H7 (cell line): ENCODE data around the gene BGLAP. TPM values are rescaled to one million over a fixed set of nuclear protein-coding genes. Genes with fewer than 3 reads are reported as not detected.
A peak's percentile ranks its signal among the peaks of the same experiment; 100 is the strongest.

Experiments used
- DNase-seq: peaks from one replicate; pipeline ENCODE4 v3.0.0; 2012
- H3K27me3 ChIP-seq: 2 replicates; pipeline ENCODE4 v1.6.0; 2011; ENCODE audit warnings: mild to moderate bottlenecking, low read length; ENCODE audit not compliant: control insufficient read depth, insufficient read depth
- H3K36me3 ChIP-seq: replicated peaks from 2 replicates; pipeline ENCODE4 v1.5.1; 2011; ENCODE audit warnings: low read length; ENCODE audit not compliant: control insufficient read depth, insufficient read depth
- H3K4me3 ChIP-seq: 2 replicates; pipeline ENCODE4 v1.5.1; 2011; ENCODE audit warnings: low read depth, mild to moderate bottlenecking, control low read depth, low read length, moderate library complexity; ENCODE audit not compliant: insufficient read depth
- total RNA-seq: library from RNA; depleted of rRNA; stranded (reverse); fragments of >200 nt; shearing (Covaris generic); gene quantifications from 2 replicates; pipeline ENCODE4 v1.2.3, GENCODE V29; 2014

The BGLAP gene
- total RNA-seq, 1 experiment from 2014 or later = 1.4 TPM

DNA sequence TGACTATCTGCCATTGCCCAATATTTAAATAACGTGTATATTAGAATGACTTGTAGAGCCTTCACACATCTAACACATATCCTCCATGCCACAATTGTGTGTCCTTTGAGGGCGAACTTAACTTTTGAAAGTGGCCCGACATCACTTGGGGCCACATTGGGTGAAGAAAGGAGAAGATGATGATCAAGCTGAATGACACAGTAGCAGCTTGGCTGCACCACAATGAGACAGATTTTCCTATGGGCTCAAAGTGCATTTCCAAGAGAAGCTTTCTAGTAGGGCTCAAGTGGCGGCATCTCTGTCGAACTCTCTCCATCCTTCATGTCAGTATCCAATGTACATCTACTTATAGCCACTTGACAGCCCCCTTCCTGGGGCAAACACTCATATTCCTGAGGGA lies 3.7 kb upstream of the BGLAP start:
- no peak overlapping the region for H3K4me3 ChIP-seq
- DNase-seq = no peak
- peaks cover 16% of the 10 kb centered on the region for H3K36me3 ChIP-seq
- no peaks in the 10 kb centered on the region for H3K27me3 ChIP-seq

DNA sequence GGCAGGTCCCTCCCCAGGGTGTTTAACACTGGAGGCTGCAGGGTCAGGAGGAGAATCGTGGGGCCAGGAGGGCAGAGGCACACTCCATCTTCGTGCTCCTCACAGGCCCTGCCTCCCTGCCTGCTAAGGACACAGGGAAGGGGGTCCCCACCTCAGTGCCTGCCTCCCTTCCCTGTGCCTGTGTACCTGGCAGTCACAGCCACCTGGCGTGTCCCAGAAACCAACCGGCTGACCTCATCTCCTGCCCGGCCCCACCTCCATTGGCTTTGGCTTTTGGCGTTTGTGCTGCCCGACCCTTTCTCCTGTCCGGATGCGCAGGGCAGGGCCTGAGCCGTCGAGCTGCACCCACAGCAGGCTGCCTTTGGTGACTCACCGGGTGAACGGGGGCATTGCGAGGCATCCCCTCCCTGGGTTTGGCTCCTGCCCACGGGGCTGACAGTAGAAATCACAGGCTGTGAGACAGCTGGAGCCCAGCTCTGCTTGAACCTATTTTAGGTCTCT lies 623 bp upstream of the BGLAP start:
- Histone ChIP-seq H3K27me3 (no peaks in the 10 kb centered on the region), H3K36me3 (peaks cover 8% of the 10 kb centered on the region), H3K4me3 (no peak overlapping the region)
- peak; percentile 66 for DNase-seq

DNA sequence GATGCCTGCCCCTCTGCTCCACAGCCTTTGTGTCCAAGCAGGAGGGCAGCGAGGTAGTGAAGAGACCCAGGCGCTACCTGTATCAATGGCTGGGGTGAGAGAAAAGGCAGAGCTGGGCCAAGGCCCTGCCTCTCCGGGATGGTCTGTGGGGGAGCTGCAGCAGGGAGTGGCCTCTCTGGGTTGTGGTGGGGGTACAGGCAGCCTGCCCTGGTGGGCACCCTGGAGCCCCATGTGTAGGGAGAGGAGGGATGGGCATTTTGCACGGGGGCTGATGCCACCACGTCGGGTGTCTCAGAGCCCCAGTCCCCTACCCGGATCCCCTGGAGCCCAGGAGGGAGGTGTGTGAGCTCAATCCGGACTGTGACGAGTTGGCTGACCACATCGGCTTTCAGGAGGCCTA lies 754 bp downstream of the BGLAP start:
- DNase-seq = peak; percentile 67
- Histone ChIP-seq H3K4me3 (no peak overlapping the region), H3K27me3 (no peaks in the 10 kb centered on the region), H3K36me3 (peaks cover 4% of the 10 kb centered on the region)

DNA sequence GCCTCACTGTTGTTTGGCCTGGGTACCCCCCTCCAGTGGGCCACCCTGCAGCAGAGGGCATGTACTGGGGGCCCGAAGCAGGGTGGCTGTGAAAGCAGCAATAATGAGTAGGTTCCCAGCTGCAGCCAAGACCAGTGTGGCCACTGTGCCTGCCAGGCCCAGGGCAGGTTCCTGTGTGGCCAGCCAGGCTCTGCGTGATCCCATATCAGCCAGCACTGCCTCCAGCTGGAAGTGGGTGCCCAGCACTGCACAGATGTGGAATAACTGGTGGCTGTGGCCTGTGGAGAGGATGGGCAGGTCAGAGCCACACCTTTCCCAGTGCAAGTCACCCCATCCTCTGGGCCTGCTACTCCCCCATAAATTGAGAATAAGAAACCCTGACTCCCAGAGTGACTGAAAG lies 2.1 kb downstream of the BGLAP start:
- Histone ChIP-seq H3K36me3 (peaks cover 2% of the 10 kb centered on the region), H3K27me3 (no peaks in the 10 kb centered on the region), H3K4me3 (no peak overlapping the region)
- DNase-seq = peak; percentile 46

DNA sequence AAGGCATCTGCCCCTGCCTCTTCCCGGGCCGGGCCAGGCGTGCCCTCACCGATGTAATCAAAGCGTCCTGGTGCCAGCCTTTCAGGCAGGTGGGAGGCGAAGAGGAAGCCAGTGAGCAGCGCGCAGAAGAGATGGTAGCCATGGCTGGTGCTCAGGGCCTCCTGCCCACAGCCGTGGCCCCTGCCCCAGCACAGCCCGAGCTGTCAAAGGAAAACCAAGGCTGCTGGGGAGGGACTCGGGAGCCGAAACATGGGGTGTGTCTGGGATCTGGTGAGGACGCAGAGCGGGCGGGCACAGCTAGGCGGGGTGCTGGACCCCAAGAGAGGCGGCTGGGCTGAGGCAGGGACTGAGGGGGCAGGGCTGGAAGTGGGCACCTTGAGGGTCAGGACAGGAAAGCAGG lies 2.7 kb downstream of the BGLAP start:
- H3K4me3 ChIP-seq = no peak overlapping the region
- DNase-seq = peak; percentile 59
- no peaks in the 10 kb centered on the region for H3K27me3 ChIP-seq
- no peaks in the 10 kb centered on the region; the same call in 1 of the 2 replicates for H3K36me3 ChIP-seq

DNA sequence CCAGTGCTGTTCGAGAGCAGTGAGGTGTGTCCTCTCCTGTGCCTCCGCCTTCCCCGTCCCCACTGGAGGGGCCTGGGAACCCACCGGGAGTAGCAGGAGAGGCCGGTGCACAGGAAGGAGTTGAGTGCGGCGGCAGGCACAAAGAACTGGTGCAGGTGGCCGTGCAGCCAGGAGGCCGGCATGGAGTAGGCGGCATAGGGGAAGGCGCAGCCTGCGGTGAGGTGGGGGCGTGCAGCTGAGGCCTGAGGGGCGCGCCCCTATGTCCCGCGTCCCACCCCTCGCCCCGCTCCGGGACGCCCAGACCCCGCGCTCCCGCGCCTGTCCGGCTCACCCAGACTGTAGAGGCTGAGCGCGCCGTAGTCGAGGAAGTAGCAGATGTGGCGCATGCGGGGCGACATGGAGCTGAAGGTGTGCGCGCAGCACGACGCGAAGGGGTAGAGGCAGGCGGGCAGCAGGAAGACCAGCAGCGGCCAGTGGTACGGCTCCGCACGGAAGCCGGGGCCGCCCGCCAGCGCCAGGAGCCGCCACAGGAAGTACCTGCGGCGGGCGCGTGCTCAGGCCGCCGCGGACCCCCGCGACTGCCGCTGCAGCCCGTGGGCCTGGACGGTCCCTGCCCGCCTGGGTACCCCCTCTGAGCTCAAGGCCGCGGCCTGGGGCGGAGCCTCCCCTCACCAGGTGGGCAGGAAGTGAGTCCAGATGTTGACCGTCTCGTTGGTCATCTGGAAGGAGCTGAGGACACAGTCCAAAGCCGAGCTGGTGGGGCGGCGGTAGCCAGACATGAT lies 3.7 kb downstream of the BGLAP start:
- Histone ChIP-seq H3K36me3 (peaks cover 3% of the 10 kb centered on the region), H3K4me3 (peak overlapping the region; percentile 1; the same call in 1 of the 2 replicates), H3K27me3 (no peaks in the 10 kb centered on the region)
- peak; percentile 74 for DNase-seq

DNA sequence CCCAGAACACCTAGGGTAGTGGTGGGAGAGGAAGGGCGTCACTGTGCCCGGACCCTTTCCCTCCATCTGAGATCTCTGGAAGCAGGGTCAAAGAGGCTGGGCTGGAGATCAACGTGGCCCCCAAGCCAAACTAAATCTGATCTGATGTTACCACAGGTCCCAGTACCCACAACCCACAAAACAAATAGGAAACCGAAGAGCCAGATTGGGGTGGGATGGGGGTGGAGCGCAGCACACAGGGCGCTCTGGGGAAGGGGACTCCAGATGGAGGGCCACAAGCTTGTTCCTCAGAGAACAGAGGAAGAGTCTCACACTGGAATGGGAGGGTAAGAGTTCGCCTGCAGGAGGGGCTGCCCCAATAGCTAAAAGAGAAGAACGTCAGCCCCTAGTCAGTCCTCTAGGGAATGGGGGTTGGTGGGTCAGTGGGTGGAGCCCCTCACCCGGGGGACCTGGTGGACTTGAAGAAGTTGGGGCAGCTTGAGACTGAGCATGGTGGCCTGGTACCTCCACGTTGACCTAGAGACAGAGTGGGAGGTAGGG lies 4.3 kb downstream of the BGLAP start:
- DNase-seq = peak; percentile 72
- Histone ChIP-seq H3K4me3 (no peak overlapping the region), H3K36me3 (peaks cover 10% of the 10 kb centered on the region), H3K27me3 (no peaks in the 10 kb centered on the region)

DNA sequence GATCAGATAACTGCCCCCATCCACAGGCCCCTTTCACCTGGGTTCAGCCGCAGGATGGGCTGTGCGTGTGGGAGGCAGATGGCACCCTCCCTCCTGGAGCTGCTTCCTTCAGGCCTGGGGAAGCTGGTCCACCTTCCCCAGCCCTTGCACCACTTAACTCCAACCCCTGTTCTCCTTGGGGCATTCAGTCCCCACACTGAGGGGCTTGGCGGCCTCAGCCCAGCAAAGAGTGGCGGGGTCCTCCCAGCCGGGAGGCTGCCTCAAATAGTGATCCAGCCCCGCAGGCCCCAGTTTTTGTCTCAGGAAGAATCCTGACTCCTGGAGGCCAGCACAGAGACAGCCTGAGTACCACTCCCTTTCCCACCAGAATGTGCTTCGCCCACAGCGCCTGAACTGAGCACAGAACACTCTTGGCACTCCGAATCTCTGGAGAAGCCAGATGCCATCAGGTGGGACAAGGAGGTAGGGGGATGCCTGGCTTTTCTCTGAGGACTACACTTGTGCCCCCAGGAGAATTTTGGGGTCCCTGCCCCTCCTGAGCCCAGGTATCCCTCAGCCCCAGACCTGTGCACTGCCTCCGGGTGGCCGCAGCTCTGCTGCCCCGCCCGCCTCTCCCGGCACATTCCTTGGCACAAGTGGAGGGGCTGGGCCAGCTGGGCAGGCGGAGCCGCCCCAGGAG lies 4.9 kb downstream of the BGLAP start:
- Histone ChIP-seq H3K27me3 (no peaks in the 10 kb centered on the region), H3K4me3 (no peak overlapping the region), H3K36me3 (peaks cover 16% of the 10 kb centered on the region)
- DNase-seq = peak; percentile 73

DNA sequence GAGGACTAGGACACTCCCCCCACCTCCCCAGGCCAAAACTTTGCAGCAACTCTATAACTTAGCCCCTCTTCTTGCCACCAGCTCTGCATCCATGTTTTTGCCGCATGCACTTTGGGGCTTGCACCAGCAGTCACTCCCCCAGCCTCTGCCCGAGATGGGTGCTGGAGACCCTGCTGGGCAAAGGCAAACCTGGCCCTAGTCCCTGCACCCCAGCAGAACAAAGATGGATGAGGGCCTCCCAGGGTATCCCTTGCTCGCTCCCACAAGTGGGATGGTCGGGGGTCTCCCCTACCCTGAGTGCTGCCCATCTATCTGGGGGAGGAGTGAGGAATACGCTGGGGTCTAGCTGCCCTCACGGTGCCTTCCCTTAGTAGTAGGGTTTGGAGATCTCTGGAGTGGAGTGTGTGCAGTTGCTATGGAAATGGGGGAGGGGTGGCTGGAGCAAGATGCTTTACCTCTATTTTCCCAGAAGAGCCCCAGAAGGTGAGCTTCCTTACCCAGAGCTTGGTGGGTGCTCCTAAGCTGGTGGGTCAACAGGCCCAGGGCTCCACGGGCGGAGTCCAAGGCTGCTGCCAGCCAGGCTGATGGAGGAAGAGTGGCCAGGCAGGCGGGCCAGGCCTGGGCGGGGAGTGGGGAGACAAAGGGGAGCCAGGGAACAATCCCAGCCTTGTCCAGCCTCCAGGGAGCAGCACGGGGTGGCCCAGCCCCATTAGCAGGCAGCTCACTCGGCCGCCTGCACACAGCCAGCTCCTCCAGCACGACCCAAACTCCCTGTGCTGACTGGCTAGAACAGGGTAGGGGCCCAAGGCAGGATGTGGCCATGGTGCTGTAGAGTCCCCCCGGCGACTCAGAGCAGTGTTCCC lies 5.7 kb downstream of the BGLAP start, which contains the start of gene PAQR6:
Gene PAQR6 (minus strand): TSS at position 597 of the 863 bp plus-strand sequence. CDS start 1,325 bp downstream, outside the sequence.
- Histone ChIP-seq H3K36me3 (peaks cover 23% of the 10 kb centered on the region), H3K4me3 (no peak within 1 kb of the TSS), H3K27me3 (no peaks in the 10 kb centered on the region)
- DNase-seq = peak; percentile 82

DNA sequence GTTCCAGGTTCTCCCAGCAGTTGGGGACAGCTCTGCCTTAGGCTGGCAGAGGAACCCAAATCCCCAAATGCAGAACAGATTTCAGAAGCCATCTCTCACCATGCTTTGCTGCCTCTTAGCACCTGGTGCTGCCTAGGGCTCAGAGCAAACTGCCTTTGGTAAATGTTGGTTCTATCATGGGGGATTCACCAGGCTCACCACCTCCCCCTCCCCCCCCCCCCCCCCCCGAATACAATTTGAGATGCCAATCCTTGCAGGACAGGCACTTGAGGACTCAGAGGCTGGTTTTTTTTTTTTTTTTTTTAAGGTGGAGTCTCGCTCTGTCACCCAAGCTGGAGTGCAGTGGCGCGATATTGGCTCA lies 6.3 kb downstream of the BGLAP start:
- Histone ChIP-seq H3K4me3 (no peak overlapping the region), H3K36me3 (peaks cover 29% of the 10 kb centered on the region), H3K27me3 (no peaks in the 10 kb centered on the region)
- peak; percentile 65 for DNase-seq

DNA sequence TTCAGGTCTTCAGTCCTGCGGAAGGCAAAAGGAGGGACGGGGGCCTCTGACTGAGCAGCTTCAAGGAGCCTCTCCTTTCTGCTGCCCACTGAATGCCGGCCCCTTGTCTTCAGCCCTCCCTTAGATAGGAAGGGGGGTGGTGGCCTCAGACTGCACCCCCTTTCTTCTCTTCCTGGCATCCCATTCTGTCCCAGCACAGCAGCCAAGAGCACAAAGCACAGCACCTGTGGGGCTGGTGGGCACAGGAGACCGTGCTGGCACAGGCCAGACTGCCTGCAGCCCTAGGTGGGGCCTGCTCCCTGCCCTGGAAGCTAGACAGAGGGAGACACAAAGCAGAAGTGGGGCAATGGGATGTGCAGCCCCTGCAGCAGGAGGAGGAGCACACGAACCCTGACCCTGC lies 7.6 kb downstream of the BGLAP start:
- no peak for DNase-seq
- H3K4me3 ChIP-seq = no peak overlapping the region
- H3K36me3 ChIP-seq = peaks cover 35% of the 10 kb centered on the region

DNA sequence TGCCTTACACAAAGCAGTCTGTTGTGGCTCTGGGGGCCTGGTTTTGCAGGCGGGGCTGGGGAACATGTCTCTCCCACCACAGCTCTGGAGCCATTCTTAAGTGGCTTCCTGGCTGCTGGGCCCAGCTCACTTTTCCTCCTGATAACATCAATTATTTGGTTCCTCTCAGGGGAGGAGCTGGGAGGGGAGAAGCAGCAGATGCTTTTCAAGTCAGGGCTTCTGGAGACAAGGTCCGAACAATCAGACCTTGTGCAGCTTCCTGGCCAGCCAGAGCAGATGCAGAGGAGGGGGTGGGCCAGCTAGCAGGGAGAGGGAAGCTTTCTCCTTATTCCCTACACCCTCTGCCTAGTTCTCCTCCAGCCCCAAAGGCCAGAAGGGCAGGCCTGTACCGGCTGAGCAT lies 9.5 kb downstream of the BGLAP start:
- DNase-seq = no peak
- H3K27me3 ChIP-seq = no peaks in the 10 kb centered on the region
- H3K36me3 ChIP-seq = peaks cover 36% of the 10 kb centered on the region
- H3K4me3 ChIP-seq = no peak overlapping the region

More for the DNA sequence above, 7.6 kb downstream of the BGLAP start:
- H3K27me3 ChIP-seq = no peaks in the 10 kb centered on the region

DNA sequence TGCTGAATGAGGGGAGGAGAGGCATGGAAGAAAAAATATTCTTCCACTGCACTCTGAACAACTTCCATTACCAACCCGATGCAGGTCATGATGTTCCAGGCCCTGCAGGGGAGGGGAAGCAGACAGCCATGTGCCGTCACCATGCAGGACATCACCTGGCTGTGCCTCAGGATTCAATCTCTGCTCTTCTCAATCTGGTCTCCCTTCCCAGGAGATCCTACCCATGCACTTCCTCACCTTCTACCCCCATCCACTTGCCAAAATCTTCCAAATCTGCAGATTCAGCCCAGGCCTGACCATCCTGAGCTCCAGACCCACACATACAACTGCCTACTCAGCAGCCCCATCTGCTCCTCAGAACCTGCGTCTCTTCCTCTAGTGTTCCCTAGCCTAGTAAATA lies 11.7 kb downstream of the BGLAP start:
- DNase-seq = no peak
- Histone ChIP-seq H3K36me3 (peaks cover 47% of the 10 kb centered on the region), H3K4me3 (no peak overlapping the region), H3K27me3 (no peaks in the 10 kb centered on the region)

DNA sequence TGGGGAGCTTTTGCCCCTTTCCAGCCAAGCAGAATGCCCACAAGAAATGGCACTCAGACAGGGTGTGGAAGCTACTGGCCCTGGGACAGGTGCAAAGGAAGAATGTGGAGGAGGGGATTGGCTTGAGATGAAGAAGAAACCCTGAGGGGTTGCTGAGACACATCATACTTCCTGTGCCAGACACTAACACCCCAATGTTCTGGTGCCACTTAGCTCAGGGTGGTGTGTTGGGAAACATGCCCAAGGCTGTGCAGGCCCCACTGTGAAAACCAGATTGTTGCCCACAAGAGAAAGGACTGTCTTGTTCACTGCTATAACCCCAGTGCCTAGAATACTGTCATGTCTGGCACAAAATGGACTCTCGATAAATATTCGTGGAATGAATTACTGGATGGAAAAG lies 15.7 kb downstream of the BGLAP start:
- H3K4me3 ChIP-seq = no peak overlapping the region
- H3K27me3 ChIP-seq = no peaks in the 10 kb centered on the region
- H3K36me3 ChIP-seq = peaks cover 55% of the 10 kb centered on the region
- no peak for DNase-seq
